HEK293 (cell line): ENCODE data around the gene HHIPL1.

Source experiments
- CTCF ChIA-PET: fragments of 350-600 bp; formaldehyde crosslinking; extraction: SDS; loops from one replicate; lab custom pipeline; 2021; ENCODE audit warnings: antibody characterized with exemption; lab: Yijun Ruan, JAX
- POLR2A ChIA-PET: fragments of 300-600 bp; formaldehyde crosslinking; extraction: SDS; loops from one replicate; lab custom pipeline; 2020; ENCODE audit warnings: antibody characterized with exemption, inconsistent platforms; lab: Yijun Ruan, JAX
- H3K27ac ChIP-seq: fragments of 200-500 bp; sonication (Bioruptor generic); 2 replicates; pipeline ENCODE4 v1.5.1; 2014; ENCODE audit warnings: low read depth, low read length, control low read depth, inconsistent platforms; ENCODE audit errors: extremely low read depth
- H3K36me3 ChIP-seq, 2 experiments: fragments of 200-500 bp in 1 of 2; sonication (Bioruptor generic) in 1 of 2; 1 replicate in 1 of 2; 2 replicates in 1 of 2; pipeline ENCODE4 v1.5.1; 2014 to 2017; ENCODE audit warnings: inconsistent platforms in 2 of 2, low read length in 2 of 2; ENCODE audit not compliant: control insufficient read depth in 2 of 2, insufficient read depth in 1 of 2
- H3K4me1 ChIP-seq: fragments of 200-500 bp; sonication (Bioruptor generic); 2 replicates; pipeline ENCODE4 v1.5.1; 2014; ENCODE audit warnings: mild to moderate bottlenecking, low read length, inconsistent platforms; ENCODE audit not compliant: control insufficient read depth, insufficient read depth
- H3K4me3 ChIP-seq: 2 replicates; pipeline ENCODE4 v1.5.1; 2011; ENCODE audit warnings: low read depth, mild to moderate bottlenecking, control low read depth, low read length, moderate library complexity
- H3K9me3 ChIP-seq: fragments of 200-500 bp; sonication (Bioruptor generic); 2 replicates; pipeline ENCODE4 v1.5.1; 2014; ENCODE audit warnings: low read depth, low read length, inconsistent platforms; ENCODE audit not compliant: control insufficient read depth, insufficient read depth
- BCL11B ChIP-seq: fragments of 450-650 bp; formaldehyde crosslinking; IDR thresholded peaks from 2 replicates; pipeline ENCODE4 v1.5.1; 2016; ENCODE audit warnings: low read depth, missing biosample characterization, missing genetic modification characterization
- GFI1B ChIP-seq: fragments of 450-650 bp; formaldehyde crosslinking; IDR thresholded peaks from 2 replicates; pipeline ENCODE4 v1.5.1; 2016; ENCODE audit warnings: missing biosample characterization, missing genetic modification characterization
- HOXD13 ChIP-seq: sonication (generic); formaldehyde crosslinking; IDR thresholded peaks from 2 replicates; pipeline ENCODE4 v1.8.0; 2022; ENCODE audit warnings: missing genetic modification reagents, borderline replicate concordance
- KLF16 ChIP-seq: fragments of 450-650 bp; formaldehyde crosslinking; IDR thresholded peaks from 2 replicates; pipeline ENCODE4 v1.5.1; 2017; ENCODE audit warnings: missing biosample characterization, missing genetic modification characterization
- OSR2 ChIP-seq: fragments of 450-650 bp; formaldehyde crosslinking; IDR thresholded peaks from 2 replicates; pipeline ENCODE4 v1.5.1; 2016; ENCODE audit warnings: missing biosample characterization, missing genetic modification characterization
- SCRT1 ChIP-seq: fragments of 450-650 bp; formaldehyde crosslinking; IDR thresholded peaks from 2 replicates; pipeline ENCODE4 v1.5.1; 2016; ENCODE audit warnings: missing biosample characterization, missing genetic modification characterization, borderline replicate concordance
- ZEB2 ChIP-seq: fragments of 450-650 bp; formaldehyde crosslinking; IDR thresholded peaks from 2 replicates; pipeline ENCODE4 v1.5.1; 2016; ENCODE audit warnings: missing biosample characterization, missing genetic modification characterization
- ZFP41 ChIP-seq: fragments of 450-650 bp; formaldehyde crosslinking; IDR thresholded peaks from 2 replicates; pipeline ENCODE4 v1.5.1; 2016; ENCODE audit warnings: missing biosample characterization, missing genetic modification characterization, borderline replicate concordance
- ZNF169 ChIP-seq: fragments of 450-650 bp; formaldehyde crosslinking; IDR thresholded peaks from 2 replicates; pipeline ENCODE4 v1.5.1; 2016; ENCODE audit warnings: missing biosample characterization, missing genetic modification characterization
- ZNF202 ChIP-seq: fragments of 450-650 bp; formaldehyde crosslinking; IDR thresholded peaks from 2 replicates; pipeline ENCODE4 v1.5.1; 2016; ENCODE audit warnings: missing biosample characterization, missing genetic modification characterization, borderline replicate concordance
- ZNF266 ChIP-seq: fragments of 450-650 bp; formaldehyde crosslinking; IDR thresholded peaks from 2 replicates; pipeline ENCODE4 v1.5.1; 2016; ENCODE audit warnings: missing biosample characterization, missing genetic modification characterization, low read depth
- ZNF404 ChIP-seq: fragments of 450-650 bp; formaldehyde crosslinking; IDR thresholded peaks from 2 replicates; pipeline ENCODE4 v1.5.1; 2017; ENCODE audit warnings: missing biosample characterization, missing genetic modification characterization
- ZNF514 ChIP-seq: fragments of 450-650 bp; formaldehyde crosslinking; IDR thresholded peaks from 2 replicates; pipeline ENCODE4 v1.5.1; 2016; ENCODE audit warnings: missing biosample characterization, missing genetic modification characterization
- ZNF529 ChIP-seq: fragments of 450-650 bp; formaldehyde crosslinking; IDR thresholded peaks from 2 replicates; pipeline ENCODE4 v1.5.1; 2017; ENCODE audit warnings: missing genetic modification characterization, missing biosample characterization; ENCODE audit not compliant: insufficient replicate concordance
- ZNF585B ChIP-seq: fragments of 450-650 bp; formaldehyde crosslinking; IDR thresholded peaks from 2 replicates; pipeline ENCODE4 v1.5.1; 2016; ENCODE audit warnings: missing biosample characterization, missing genetic modification characterization
- ZNF629 ChIP-seq: fragments of 450-650 bp; formaldehyde crosslinking; IDR thresholded peaks from 2 replicates; pipeline ENCODE4 v1.5.1; 2017; ENCODE audit warnings: missing biosample characterization, missing genetic modification characterization
- ZNF677 ChIP-seq: fragments of 450-650 bp; IDR thresholded peaks from 2 replicates; pipeline ENCODE4 v1.5.0; 2018; ENCODE audit warnings: missing biosample characterization, mild to moderate bottlenecking, missing genetic modification characterization, moderate library complexity
- ZNF777 ChIP-seq: fragments of 450-650 bp; formaldehyde crosslinking; IDR thresholded peaks from 2 replicates; pipeline ENCODE4 v1.5.1; 2017; ENCODE audit warnings: missing biosample characterization, missing genetic modification characterization, borderline replicate concordance
- ZNF791 ChIP-seq: fragments of 450-650 bp; formaldehyde crosslinking; IDR thresholded peaks from 2 replicates; pipeline ENCODE4 v1.5.1; 2016; ENCODE audit warnings: missing biosample characterization, missing genetic modification characterization
- TF ChIP-seq, protein P1 (sequence below): fragments of 450-650 bp; formaldehyde crosslinking; IDR thresholded peaks from 2 replicates; pipeline ENCODE4 v1.5.1; 2017; ENCODE audit warnings: missing biosample characterization, missing genetic modification characterization
- TF ChIP-seq, protein P2 (sequence below): sonication (generic); formaldehyde crosslinking; IDR thresholded peaks from 2 replicates; pipeline ENCODE4 v1.8.1; 2022; ENCODE audit warnings: mild to moderate bottlenecking, moderate library complexity, missing genetic modification reagents
- TF ChIP-seq, protein P3 (sequence below): fragments of 450-650 bp; formaldehyde crosslinking; IDR thresholded peaks from 2 replicates; pipeline ENCODE4 v1.5.1; 2016; ENCODE audit warnings: missing biosample characterization, missing genetic modification characterization
- TF ChIP-seq, protein P4 (sequence below): fragments of 450-650 bp; formaldehyde crosslinking; IDR thresholded peaks from 2 replicates; pipeline ENCODE4 v1.5.1; 2016; ENCODE audit warnings: missing biosample characterization, missing genetic modification characterization

The HHIPL1 gene

GRCh38 chr14:99644723-99645544 lies at the start of gene HHIPL1:
HHIPL1 (plus strand) TSS chr14:99645129; CDS start chr14:99645208, 79 bp downstream.
- TF ChIP-seq ZNF514 (tag by site-specific recombination) (no peak), ZNF777 (tag by site-specific recombination) (no peak), ZNF404 (tag by site-specific recombination) (no peak), ZNF202 (tag by site-specific recombination) (no peak)
- TF ChIP-seq, protein P1, sequence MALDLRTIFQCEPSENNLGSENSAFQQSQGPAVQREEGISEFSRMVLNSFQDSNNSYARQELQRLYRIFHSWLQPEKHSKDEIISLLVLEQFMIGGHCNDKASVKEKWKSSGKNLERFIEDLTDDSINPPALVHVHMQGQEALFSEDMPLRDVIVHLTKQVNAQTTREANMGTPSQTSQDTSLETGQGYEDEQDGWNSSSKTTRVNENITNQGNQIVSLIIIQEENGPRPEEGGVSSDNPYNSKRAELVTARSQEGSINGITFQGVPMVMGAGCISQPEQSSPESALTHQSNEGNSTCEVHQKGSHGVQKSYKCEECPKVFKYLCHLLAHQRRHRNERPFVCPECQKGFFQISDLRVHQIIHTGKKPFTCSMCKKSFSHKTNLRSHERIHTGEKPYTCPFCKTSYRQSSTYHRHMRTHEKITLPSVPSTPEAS (tag by site-specific recombination): no peak
- H3K27ac ChIP-seq: 0 out of 2 replicates have a peak within 1 kb of the TSS, but pooled peaks have one; percentile 16
- ChIA-PET CTCF (no interaction called here), POLR2A (no interaction called here)
- H3K9me3 ChIP-seq: no peaks in the 10 kb centered on the region
- no peaks in the 10 kb centered on the region for H3K4me1 ChIP-seq
- no peak within 1 kb of the TSS for H3K4me3 ChIP-seq
- H3K36me3 ChIP-seq: no peaks in the 10 kb centered on the region

- POLR2A ChIA-PET: no interaction called here
Measured at GRCh38 chr14:99595524-99595923, 49.4 kb upstream of the HHIPL1 start.

GRCh38 chr14:99596071-99596627 lies 48.8 kb upstream of the HHIPL1 start:
- H3K4me1 ChIP-seq: peaks cover 6% of the 10 kb centered on the region; the same call in 1 of the 2 replicates
- no peak overlapping the region for H3K4me3 ChIP-seq
- ChIA-PET CTCF (interaction anchor here (1.7 kb wide), 1 partner anchor 32 kb away, joined by 4 read pairs; no protein-coding TSS in a partner anchor), POLR2A (no interaction called here)
- peaks cover 0 to 4% of the 10 kb centered on the region in 2 experiments; a peak in 1 of 3 replicates for H3K36me3 ChIP-seq
- no peak overlapping the region for H3K27ac ChIP-seq
- TF ChIP-seq, protein P2, sequence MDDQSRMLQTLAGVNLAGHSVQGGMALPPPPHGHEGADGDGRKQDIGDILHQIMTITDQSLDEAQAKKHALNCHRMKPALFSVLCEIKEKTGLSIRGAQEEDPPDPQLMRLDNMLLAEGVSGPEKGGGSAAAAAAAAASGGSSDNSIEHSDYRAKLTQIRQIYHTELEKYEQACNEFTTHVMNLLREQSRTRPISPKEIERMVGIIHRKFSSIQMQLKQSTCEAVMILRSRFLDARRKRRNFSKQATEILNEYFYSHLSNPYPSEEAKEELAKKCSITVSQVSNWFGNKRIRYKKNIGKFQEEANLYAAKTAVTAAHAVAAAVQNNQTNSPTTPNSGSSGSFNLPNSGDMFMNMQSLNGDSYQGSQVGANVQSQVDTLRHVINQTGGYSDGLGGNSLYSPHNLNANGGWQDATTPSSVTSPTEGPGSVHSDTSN (CRISPR knock-in tag): no peak
- TF ChIP-seq HOXD13 (no peak), ZNF677 (no peak), GFI1B (tag by site-specific recombination) (no peak), ZNF629 (tag by site-specific recombination) (no peak), ZNF791 (tag by site-specific recombination) (no peak), ZNF169 (tag by site-specific recombination) (no peak), BCL11B (tag by site-specific recombination) (no peak), ZFP41 (tag by site-specific recombination) (no peak), SCRT1 (tag by site-specific recombination) (no peak)
- TF ChIP-seq, protein P3, sequence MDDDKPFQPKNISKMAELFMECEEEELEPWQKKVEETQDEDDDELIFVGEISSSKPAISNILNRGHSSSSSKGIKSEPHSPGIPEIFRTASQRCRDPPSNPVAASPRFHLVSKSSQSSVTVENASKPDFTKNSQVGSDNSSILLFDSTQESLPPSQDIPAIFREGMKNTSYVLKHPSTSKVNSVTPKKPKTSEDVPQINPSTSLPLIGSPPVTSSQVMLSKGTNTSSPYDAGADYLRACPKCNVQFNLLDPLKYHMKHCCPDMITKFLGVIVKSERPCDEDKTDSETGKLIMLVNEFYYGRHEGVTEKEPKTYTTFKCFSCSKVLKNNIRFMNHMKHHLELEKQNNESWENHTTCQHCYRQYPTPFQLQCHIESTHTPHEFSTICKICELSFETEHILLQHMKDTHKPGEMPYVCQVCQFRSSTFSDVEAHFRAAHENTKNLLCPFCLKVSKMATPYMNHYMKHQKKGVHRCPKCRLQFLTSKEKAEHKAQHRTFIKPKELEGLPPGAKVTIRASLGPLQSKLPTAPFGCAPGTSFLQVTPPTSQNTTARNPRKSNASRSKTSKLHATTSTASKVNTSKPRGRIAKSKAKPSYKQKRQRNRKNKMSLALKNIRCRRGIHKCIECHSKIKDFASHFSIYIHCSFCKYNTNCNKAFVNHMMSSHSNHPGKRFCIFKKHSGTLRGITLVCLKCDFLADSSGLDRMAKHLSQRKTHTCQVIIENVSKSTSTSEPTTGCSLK (tag by site-specific recombination): no peak
- TF ChIP-seq, protein P4, sequence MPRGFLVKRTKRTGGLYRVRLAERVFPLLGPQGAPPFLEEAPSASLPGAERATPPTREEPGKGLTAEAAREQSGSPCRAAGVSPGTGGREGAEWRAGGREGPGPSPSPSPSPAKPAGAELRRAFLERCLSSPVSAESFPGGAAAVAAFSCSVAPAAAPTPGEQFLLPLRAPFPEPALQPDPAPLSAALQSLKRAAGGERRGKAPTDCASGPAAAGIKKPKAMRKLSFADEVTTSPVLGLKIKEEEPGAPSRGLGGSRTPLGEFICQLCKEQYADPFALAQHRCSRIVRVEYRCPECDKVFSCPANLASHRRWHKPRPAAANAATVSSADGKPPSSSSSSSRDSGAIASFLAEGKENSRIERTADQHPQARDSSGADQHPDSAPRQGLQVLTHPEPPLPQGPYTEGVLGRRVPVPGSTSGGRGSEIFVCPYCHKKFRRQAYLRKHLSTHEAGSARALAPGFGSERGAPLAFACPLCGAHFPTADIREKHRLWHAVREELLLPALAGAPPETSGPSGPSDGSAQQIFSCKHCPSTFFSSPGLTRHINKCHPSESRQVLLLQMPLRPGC (tag by site-specific recombination): no peak
- H3K9me3 ChIP-seq: no peaks in the 10 kb centered on the region

More at GRCh38 chr14:99595524-99595923, 49.4 kb upstream of the HHIPL1 start:
- TF ChIP-seq KLF16: no peak
- TF ChIP-seq ZEB2 (tag by site-specific recombination): no peak
- no peak for TF ChIP-seq ZNF266 (tag by site-specific recombination)
- TF ChIP-seq OSR2 (tag by site-specific recombination): no peak
- TF ChIP-seq ZNF529 (tag by site-specific recombination): no peak
- no peak for TF ChIP-seq ZNF585B
- no peaks in the 10 kb centered on the region for H3K4me1 ChIP-seq
- no peak overlapping the region for H3K27ac ChIP-seq
- no peaks in the 10 kb centered on the region for H3K9me3 ChIP-seq
- no peak overlapping the region for H3K4me3 ChIP-seq
- H3K36me3 ChIP-seq: peaks cover 0 to 4% of the 10 kb centered on the region in 2 experiments; a peak in 1 of 3 replicates
- CTCF ChIA-PET: no interaction called here
